ENCODE data around the gene ZNF710. TPM values are rescaled to one million over a fixed set of nuclear protein-coding genes. Genes with fewer than 3 reads are reported as not detected.
A peak's percentile ranks its signal among the peaks of the same experiment; 100 is the strongest.

ZNF710 gene
- polyA plus RNA-seq, 1 experiment = 2.2 TPM

DNA sequence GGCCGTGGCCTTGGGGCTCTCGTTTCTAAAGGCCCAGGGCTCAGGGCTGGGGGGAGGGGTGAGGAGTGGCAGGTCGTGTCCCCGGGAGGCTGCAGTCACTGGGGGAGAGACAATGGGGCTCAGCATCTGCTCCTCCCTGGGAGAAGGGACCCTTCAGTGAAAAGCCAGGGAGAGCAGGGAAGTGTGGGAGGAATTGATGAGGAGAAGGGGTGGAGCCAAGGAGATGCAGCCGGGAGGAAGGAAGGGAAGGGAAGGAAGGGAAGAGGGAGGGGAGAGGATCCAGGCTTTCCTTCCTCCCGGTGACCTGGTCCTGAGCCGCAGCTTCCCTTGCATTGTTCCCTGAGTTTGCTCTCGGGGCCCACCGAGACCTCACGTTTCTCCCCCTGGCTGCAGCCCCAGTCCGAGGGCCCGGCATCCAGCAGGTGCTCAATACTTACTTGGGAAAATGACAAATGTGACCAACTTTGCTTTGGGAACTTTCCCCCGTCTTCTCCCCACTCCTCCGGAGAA lies 1.4 kb upstream of the ZNF710 start:
- peak overlapping the region; percentile 68 for H3K4me3 ChIP-seq (ENCODE audit: low read depth, low read length)
- H3K9me3 ChIP-seq (ENCODE audit: control insufficient read depth, insufficient read depth, low read length) = no peaks in the 10 kb centered on the region; the same call in 1 of the 2 replicates
- TF ChIP-seq, protein P1, sequence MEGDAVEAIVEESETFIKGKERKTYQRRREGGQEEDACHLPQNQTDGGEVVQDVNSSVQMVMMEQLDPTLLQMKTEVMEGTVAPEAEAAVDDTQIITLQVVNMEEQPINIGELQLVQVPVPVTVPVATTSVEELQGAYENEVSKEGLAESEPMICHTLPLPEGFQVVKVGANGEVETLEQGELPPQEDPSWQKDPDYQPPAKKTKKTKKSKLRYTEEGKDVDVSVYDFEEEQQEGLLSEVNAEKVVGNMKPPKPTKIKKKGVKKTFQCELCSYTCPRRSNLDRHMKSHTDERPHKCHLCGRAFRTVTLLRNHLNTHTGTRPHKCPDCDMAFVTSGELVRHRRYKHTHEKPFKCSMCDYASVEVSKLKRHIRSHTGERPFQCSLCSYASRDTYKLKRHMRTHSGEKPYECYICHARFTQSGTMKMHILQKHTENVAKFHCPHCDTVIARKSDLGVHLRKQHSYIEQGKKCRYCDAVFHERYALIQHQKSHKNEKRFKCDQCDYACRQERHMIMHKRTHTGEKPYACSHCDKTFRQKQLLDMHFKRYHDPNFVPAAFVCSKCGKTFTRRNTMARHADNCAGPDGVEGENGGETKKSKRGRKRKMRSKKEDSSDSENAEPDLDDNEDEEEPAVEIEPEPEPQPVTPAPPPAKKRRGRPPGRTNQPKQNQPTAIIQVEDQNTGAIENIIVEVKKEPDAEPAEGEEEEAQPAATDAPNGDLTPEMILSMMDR (IDR thresholded peaks at IDR 0.05; ENCODE audit: low read depth, low read length) = no peak
- DNase-seq (ENCODE audit: low read depth, low spot score) = no peak
- H3K27ac ChIP-seq (ENCODE audit: low read depth, low read length) = peak overlapping the region; percentile 52
- peaks cover 2% of the 10 kb centered on the region for H3K27me3 ChIP-seq (ENCODE audit: control insufficient read depth, insufficient read depth, low read length)
- ChIA-PET POLR2A (no interaction called here), CTCF (interaction anchor here (0.6 kb wide), 1 partner anchor 62 kb away, joined by 3 read pairs; no protein-coding TSS in a partner anchor)

DNA sequence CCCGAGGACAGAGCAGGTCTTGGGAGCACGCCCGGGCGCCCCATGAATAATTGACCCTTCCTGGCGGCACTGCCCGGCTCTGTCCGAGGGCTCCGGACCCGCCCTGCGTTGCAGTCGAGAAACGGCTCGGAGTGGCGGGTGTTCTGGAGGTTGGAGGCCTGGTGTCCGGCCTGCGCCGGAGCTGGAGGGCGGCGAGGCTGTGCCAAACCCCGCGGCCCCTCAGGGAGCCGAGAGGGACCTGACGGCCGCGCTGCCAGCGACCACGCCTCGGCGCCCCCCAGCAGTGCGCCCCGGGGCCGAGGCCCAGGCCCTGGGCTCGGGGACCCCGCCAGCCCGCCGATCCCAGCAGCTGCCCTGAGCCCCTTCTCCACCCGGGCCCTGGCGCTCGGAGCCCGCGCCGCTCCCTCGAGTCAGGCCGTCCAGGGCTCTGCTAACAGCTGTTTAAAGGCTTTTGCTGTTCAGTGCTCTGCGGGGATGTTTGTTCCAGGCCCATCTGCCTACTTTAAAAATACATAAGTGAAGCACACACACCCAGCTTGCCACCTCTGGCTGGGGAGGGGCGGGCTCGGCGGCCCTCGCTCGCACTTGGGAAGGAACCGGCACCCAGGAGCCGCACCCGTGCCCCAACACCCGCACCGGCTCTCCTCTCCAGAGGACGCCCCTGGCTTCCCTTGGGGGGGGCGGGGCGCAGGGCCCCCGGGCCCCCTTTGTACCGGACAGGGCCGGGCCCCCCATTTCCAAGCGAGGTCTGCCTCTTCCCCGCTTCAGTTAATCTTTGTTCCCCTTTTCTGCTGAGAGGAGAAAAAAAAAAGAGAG lies 730 bp upstream of the ZNF710 start:
- Histone ChIP-seq H3K4me3 (ENCODE audit: low read depth, low read length) (peak overlapping the region; percentile 68), H3K27ac (ENCODE audit: low read depth, low read length) (peak overlapping the region; percentile 85), H3K27me3 (ENCODE audit: control insufficient read depth, insufficient read depth, low read length) (peaks cover 2% of the 10 kb centered on the region), H3K9me3 (ENCODE audit: control insufficient read depth, insufficient read depth, low read length) (no peaks in the 10 kb centered on the region; the same call in 1 of the 2 replicates)
- no peak for DNase-seq (ENCODE audit: low read depth, low spot score)
- ChIA-PET CTCF (no interaction called here), POLR2A (interaction anchor here (1.0 kb wide), 1 partner anchor 37 kb away, joined by 3 read pairs; no protein-coding TSS in a partner anchor)
- TF ChIP-seq, protein P1 (IDR thresholded peaks at IDR 0.05; ENCODE audit: low read depth, low read length) = no peak

DNA sequence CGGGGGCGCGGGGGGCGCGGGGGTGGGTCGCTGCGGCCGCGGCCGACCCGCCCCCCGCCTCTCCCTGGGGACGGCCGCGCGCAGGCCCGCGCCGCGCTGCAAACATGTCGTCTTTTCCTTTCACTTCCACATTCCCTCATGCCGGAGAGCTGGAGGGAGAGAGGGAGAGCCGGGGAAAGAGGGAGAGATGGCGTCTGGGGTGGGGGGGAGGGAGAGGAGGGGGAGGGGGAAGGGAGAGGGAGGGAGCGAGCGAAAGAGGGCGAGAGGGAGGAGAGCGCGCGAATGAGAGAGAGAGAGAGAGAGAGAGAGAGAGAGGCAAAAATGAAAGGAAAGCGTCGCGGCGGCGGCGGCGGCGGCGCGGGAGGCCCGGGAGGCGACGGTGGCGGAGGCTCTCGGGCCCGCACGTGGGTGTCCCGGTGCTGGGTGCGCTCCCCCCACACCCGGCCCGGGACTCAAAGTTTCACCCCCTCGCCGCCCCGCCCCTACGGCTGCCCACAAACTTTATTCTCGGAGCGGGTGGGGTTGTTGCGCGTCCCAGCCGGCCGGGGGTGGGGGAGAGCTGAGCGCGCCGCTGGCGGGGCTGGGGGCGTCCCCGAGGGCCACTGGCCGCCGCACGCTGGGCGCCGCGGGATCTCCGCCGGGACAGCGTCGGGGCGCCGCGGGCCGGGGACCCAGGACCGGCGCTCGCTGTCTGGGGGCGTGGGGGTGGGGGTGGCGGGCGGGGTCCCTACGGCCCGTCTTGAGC lies 731 bp downstream of the ZNF710 start:
- ChIA-PET POLR2A (interaction anchor here (1.0 to 1.7 kb wide), 3 partner anchors 36 to 80 kb away, joined by 3 to 5 read pairs (median 3); no protein-coding TSS in a partner anchor), CTCF (interaction anchor here (0.5 kb wide), 1 partner anchor 25 kb away, joined by 5 read pairs; no protein-coding TSS in a partner anchor)
- TF ChIP-seq, protein P1 (IDR thresholded peaks at IDR 0.05; ENCODE audit: low read depth, low read length) = no peak
- H3K27ac ChIP-seq (ENCODE audit: low read depth, low read length) = peak overlapping the region; percentile 52
- peak overlapping the region; percentile 68 for H3K4me3 ChIP-seq (ENCODE audit: low read depth, low read length)
- peaks cover 2% of the 10 kb centered on the region for H3K27me3 ChIP-seq (ENCODE audit: control insufficient read depth, insufficient read depth, low read length)
- no peaks in the 10 kb centered on the region; the same call in 1 of the 2 replicates for H3K9me3 ChIP-seq (ENCODE audit: control insufficient read depth, insufficient read depth, low read length)
- DNase-seq (ENCODE audit: low read depth, low spot score) = no peak

DNA sequence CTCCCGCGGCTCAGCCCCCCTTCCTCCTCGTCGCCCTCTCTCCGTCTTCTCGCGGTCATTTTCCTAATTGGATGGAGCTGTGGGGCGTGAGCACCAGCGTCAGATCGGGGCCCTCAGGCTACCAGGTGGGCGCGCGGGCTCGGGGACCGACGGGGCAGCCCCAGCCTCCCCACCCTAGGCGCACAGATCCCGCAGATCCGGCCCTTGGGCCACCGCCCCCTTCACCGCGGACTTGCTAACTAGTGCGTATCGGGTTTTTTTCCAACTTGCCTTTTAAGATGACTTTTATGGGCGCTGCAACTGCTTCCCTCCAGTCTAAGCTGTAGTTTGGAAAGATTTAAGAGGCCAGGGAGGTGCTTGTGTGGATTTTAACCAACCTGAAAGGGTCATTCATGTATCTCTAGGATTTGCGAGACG lies 1.3 kb downstream of the ZNF710 start:
- Histone ChIP-seq H3K27ac (ENCODE audit: low read depth, low read length) (peak overlapping the region; percentile 47), H3K9me3 (ENCODE audit: control insufficient read depth, insufficient read depth, low read length) (no peaks in the 10 kb centered on the region; the same call in 1 of the 2 replicates), H3K4me3 (ENCODE audit: low read depth, low read length) (peak overlapping the region; percentile 68), H3K27me3 (ENCODE audit: control insufficient read depth, insufficient read depth, low read length) (no peaks in the 10 kb centered on the region)
- TF ChIP-seq, protein P1 (IDR thresholded peaks at IDR 0.05; ENCODE audit: low read depth, low read length) = no peak
- DNase-seq (ENCODE audit: low read depth, low spot score) = no peak
- ChIA-PET POLR2A (interaction anchor here (0.6 to 1.7 kb wide), 3 partner anchors 47 to 100 kb away, joined by 3 to 5 read pairs (median 3); no protein-coding TSS in a partner anchor), CTCF (interaction anchor here (0.5 to 1.5 kb wide), 2 partner anchors 24 to 31 kb away, joined by 4 to 5 read pairs; no protein-coding TSS in a partner anchor)
